Neuron (in vitro differentiated cells): ENCODE data around the gene PNLIPRP2.

Experiments used
- H2AFZ ChIP-seq: one replicate; pipeline ENCODE4 v1.6.1; 2013; ENCODE audit warnings: low read depth, mild to moderate bottlenecking, inconsistent platforms, low read length, moderate library complexity
- H3K27me3 ChIP-seq: one replicate; pipeline ENCODE4 v1.6.1; 2013; ENCODE audit warnings: low read length; ENCODE audit not compliant: insufficient read depth
- H3K36me3 ChIP-seq: one replicate; pipeline ENCODE4 v1.6.1; 2013; ENCODE audit warnings: low read length; ENCODE audit not compliant: insufficient read depth
- H3K4me1 ChIP-seq: one replicate; pipeline ENCODE4 v1.6.1; 2013; ENCODE audit warnings: low read length; ENCODE audit not compliant: insufficient read depth
- H3K4me3 ChIP-seq: 2 replicates; pipeline ENCODE4 v1.5.1; 2013; ENCODE audit warnings: mild to moderate bottlenecking, low read length, moderate library complexity
- H3K9me3 ChIP-seq: one replicate; pipeline ENCODE4 v1.6.1; 2013; ENCODE audit warnings: low read length

The PNLIPRP2 gene

GRCh38 chr10:116684781-116685180, 64.0 kb downstream of the PNLIPRP2 start:
- Histone ChIP-seq H3K4me1 (no peaks in the 10 kb centered on the region), H3K27me3 (no peaks in the 10 kb centered on the region), H3K4me3 (no peak overlapping the region), H3K36me3 (no peaks in the 10 kb centered on the region), H3K9me3 (no peaks in the 10 kb centered on the region), H2AFZ (no peak overlapping the region)

DNA sequence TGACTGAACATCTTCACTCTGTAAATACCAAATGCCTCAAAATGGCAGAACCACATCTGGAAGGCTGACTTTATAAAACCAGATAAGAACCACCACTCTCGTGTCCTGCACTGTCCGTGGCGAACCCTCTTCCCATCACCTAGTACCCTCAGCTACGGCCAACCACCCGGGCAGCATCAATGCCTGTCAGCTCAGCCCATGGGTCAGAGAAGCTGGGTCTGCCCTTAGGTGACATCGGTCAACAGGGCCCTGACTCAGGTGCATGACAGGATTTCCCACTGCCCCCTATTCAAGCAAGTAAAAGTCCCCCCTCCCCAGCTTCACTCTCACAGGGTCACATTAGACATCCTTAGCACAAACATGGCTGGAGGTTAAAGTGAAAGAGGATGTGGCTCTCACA, 65.1 kb downstream of the PNLIPRP2 start:
- Histone ChIP-seq H3K4me1 (no peaks in the 10 kb centered on the region), H3K27me3 (no peaks in the 10 kb centered on the region), H3K9me3 (no peaks in the 10 kb centered on the region), H3K4me3 (no peak overlapping the region), H3K36me3 (no peaks in the 10 kb centered on the region), H2AFZ (no peak overlapping the region)

DNA sequence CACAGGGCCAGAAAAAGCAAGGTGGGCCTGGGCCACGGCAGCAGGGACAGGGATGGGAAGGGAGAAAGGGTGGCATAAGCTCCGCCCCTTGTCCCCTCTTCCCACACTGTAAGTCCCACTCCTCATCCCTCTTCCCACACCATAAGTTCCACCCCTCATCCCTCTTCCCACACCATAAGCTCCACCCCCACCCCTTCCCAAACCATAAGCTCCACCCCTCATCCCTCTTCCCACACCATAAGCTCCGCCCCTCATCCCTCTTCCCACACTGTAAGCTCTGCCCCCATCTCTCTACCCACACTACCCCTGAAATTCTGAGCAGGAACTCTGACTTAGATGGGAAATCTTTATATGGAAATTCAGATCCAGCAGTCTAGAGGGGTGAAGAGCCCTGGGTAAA, 65.9 kb downstream of the PNLIPRP2 start:
- Histone ChIP-seq H2AFZ (no peak overlapping the region), H3K4me1 (no peaks in the 10 kb centered on the region), H3K9me3 (no peaks in the 10 kb centered on the region), H3K4me3 (no peak overlapping the region), H3K36me3 (no peaks in the 10 kb centered on the region), H3K27me3 (no peaks in the 10 kb centered on the region)

GRCh38 chr10:116687633-116688032, 66.9 kb downstream of the PNLIPRP2 start:
- H3K36me3 ChIP-seq: no peaks in the 10 kb centered on the region
- H3K27me3 ChIP-seq: no peaks in the 10 kb centered on the region
- H3K9me3 ChIP-seq: no peaks in the 10 kb centered on the region
- H2AFZ ChIP-seq: no peak overlapping the region
- H3K4me1 ChIP-seq: no peaks in the 10 kb centered on the region
- H3K4me3 ChIP-seq: no peak overlapping the region

- Histone ChIP-seq H3K36me3 (no peaks in the 10 kb centered on the region), H3K27me3 (no peaks in the 10 kb centered on the region), H3K4me1 (no peaks in the 10 kb centered on the region), H3K4me3 (no peak overlapping the region), H3K9me3 (no peaks in the 10 kb centered on the region), H2AFZ (no peak overlapping the region)
Observed at GRCh38 chr10:116688241-116688711, 67.5 kb downstream of the PNLIPRP2 start.

GRCh38 chr10:116688741-116689495, 68.2 kb downstream of the PNLIPRP2 start:
- Histone ChIP-seq H3K4me3 (no peak overlapping the region), H3K9me3 (no peaks in the 10 kb centered on the region)

DNA sequence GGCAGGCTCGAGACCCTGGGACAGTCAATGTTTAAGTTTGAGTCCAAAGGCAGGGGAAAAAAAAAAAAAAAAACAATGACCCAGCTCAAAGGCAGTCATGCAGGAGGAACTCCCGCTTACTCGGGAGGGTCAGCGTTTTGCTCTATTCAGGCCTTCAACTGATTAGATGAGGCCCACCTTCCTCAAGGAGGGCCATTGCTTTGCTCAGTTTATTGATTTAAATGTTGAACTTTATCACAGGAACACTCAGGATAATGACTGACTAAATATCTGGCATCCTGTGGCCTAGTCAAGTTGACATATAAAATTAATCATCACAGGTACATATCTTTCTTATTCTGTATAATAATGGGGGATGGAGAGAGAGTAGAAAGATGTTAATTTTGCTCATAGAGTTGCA, 69.0 kb downstream of the PNLIPRP2 start:
- no peak overlapping the region for H3K4me3 ChIP-seq
- no peak overlapping the region for H2AFZ ChIP-seq
- H3K27me3 ChIP-seq: no peaks in the 10 kb centered on the region
- H3K36me3 ChIP-seq: no peaks in the 10 kb centered on the region
- H3K4me1 ChIP-seq: no peaks in the 10 kb centered on the region
- no peaks in the 10 kb centered on the region for H3K9me3 ChIP-seq

More at GRCh38 chr10:116688741-116689495, 68.2 kb downstream of the PNLIPRP2 start:
- H3K36me3 ChIP-seq: no peaks in the 10 kb centered on the region
- no peak overlapping the region for H2AFZ ChIP-seq
- no peaks in the 10 kb centered on the region for H3K4me1 ChIP-seq
- H3K27me3 ChIP-seq: no peaks in the 10 kb centered on the region

- no peaks in the 10 kb centered on the region for H3K36me3 ChIP-seq
- no peaks in the 10 kb centered on the region for H3K27me3 ChIP-seq
- H2AFZ ChIP-seq: no peak overlapping the region
- no peaks in the 10 kb centered on the region for H3K9me3 ChIP-seq
- no peak overlapping the region for H3K4me3 ChIP-seq
- H3K4me1 ChIP-seq: no peaks in the 10 kb centered on the region
Observed at GRCh38 chr10:116690356-116691322, 69.9 kb downstream of the PNLIPRP2 start.

GRCh38 chr10:116691635-116692034, 70.9 kb downstream of the PNLIPRP2 start:
- Histone ChIP-seq H2AFZ (no peak overlapping the region), H3K27me3 (no peaks in the 10 kb centered on the region), H3K9me3 (no peaks in the 10 kb centered on the region), H3K4me1 (no peaks in the 10 kb centered on the region), H3K36me3 (no peaks in the 10 kb centered on the region), H3K4me3 (no peak overlapping the region)

- no peaks in the 10 kb centered on the region for H3K27me3 ChIP-seq
- H3K4me3 ChIP-seq: no peak overlapping the region
- no peaks in the 10 kb centered on the region for H3K4me1 ChIP-seq
- no peak overlapping the region for H2AFZ ChIP-seq
- no peaks in the 10 kb centered on the region for H3K36me3 ChIP-seq
- no peaks in the 10 kb centered on the region for H3K9me3 ChIP-seq
Observed at GRCh38 chr10:116692225-116692624, 71.5 kb downstream of the PNLIPRP2 start.

- Histone ChIP-seq H3K9me3 (no peaks in the 10 kb centered on the region), H3K4me3 (no peak overlapping the region), H3K4me1 (no peaks in the 10 kb centered on the region), H3K27me3 (no peaks in the 10 kb centered on the region), H3K36me3 (no peaks in the 10 kb centered on the region), H2AFZ (no peak overlapping the region)
Observed at GRCh38 chr10:116694243-116694926, 73.6 kb downstream of the PNLIPRP2 start.
